Ramos (cell line): Measurements from ENCODE around the gene ANAPC2.

Experiments
- in situ Hi-C: fragments of 300-500 bp; cut with MboI; formaldehyde crosslinking; loops from one replicate; pipeline ENCODE4 v1.14.3; 2022; ENCODE audit warnings: low sequenced_read_pairs; ENCODE audit not compliant: unreplicated experiment

The ANAPC2 gene

GRCh38 chr9:137188490-137189296, at the start of gene ANAPC2, which contains the start of gene SSNA1:
Gene ANAPC2 (minus strand): TSS chr9:137188560. CDS start chr9:137188532, 28 bp downstream.
Gene SSNA1 (plus strand): TSS chr9:137188676. CDS start chr9:137188727, 51 bp downstream.
- in situ Hi-C loops, result no loop called here

- in situ Hi-C loops, result loop anchor here (25.0 kb wide), 1 partner anchor 450 kb away; the partner anchor contains the start of genes CCDC183 and TMEM141
Observed at GRCh38 chr9:137236936-137237421, 48.6 kb upstream of the ANAPC2 start.

GRCh38 chr9:137236238-137236935, 48.0 kb upstream of the ANAPC2 start:
- in situ Hi-C loops, result loop anchor here (25.0 kb wide), 1 partner anchor 449 kb away; the partner anchor contains the start of genes CCDC183 and TMEM141

- in situ Hi-C loops, result loop anchor here (25.0 kb wide), 1 partner anchor 448 kb away; the partner anchor contains the start of genes CCDC183 and TMEM141
Observed at GRCh38 chr9:137235424-137236237, 47.3 kb upstream of the ANAPC2 start.

GRCh38 chr9:137234758-137235423, 46.5 kb upstream of the ANAPC2 start:
- in situ Hi-C loops, result loop anchor here (25.0 kb wide), 1 partner anchor 448 kb away; the partner anchor contains the start of genes CCDC183 and TMEM141

GRCh38 chr9:137234055-137234697, 45.8 kb upstream of the ANAPC2 start:
- in situ Hi-C loops, result loop anchor here (25.0 kb wide), 1 partner anchor 447 kb away; the partner anchor contains the start of genes CCDC183 and TMEM141

GRCh38 chr9:137233143-137233980, 45.0 kb upstream of the ANAPC2 start:
- in situ Hi-C loops, result loop anchor here (25.0 kb wide), 1 partner anchor 446 kb away; the partner anchor contains the start of genes CCDC183 and TMEM141

- in situ Hi-C loops, result loop anchor here (25.0 kb wide), 1 partner anchor 445 kb away; the partner anchor contains the start of genes CCDC183 and TMEM141
Observed at GRCh38 chr9:137232510-137232909, 44.1 kb upstream of the ANAPC2 start.

- in situ Hi-C loops, result loop anchor here (25.0 kb wide), 1 partner anchor 445 kb away; the partner anchor contains the start of genes CCDC183 and TMEM141
Observed at GRCh38 chr9:137232101-137232500, 43.7 kb upstream of the ANAPC2 start.

GRCh38 chr9:137231372-137232039, 43.1 kb upstream of the ANAPC2 start:
- in situ Hi-C loops, result loop anchor here (25.0 kb wide), 1 partner anchor 444 kb away; the partner anchor contains the start of genes CCDC183 and TMEM141

GRCh38 chr9:137230705-137231371, 42.5 kb upstream of the ANAPC2 start, which contains the start of gene SLC34A3:
Gene SLC34A3 (plus strand): TSS chr9:137230901. CDS start chr9:137231703, 802 bp downstream.
- in situ Hi-C loops, result loop anchor here (25.0 kb wide), 1 partner anchor 444 kb away; the partner anchor contains the start of genes CCDC183 and TMEM141

- in situ Hi-C loops, result loop anchor here (5.0 to 25.0 kb wide), 3 partner anchors 108 to 443 kb away; partner anchors contain the start of genes CCDC183, NPDC1 and TMEM141
Observed at GRCh38 chr9:137229903-137230704, 41.7 kb upstream of the ANAPC2 start.

GRCh38 chr9:137228968-137229896, 40.9 kb upstream of the ANAPC2 start:
- in situ Hi-C loops, result loop anchor here (5.0 to 25.0 kb wide), 3 partner anchors 107 to 442 kb away; partner anchors contain the start of genes CCDC183, NPDC1 and TMEM141

- in situ Hi-C loops, result loop anchor here (5.0 to 25.0 kb wide), 3 partner anchors 106 to 441 kb away; partner anchors contain the start of genes CCDC183, NPDC1 and TMEM141
Observed at GRCh38 chr9:137228506-137228967, 40.2 kb upstream of the ANAPC2 start.
